Skeletal muscle tissue (tissue), 4 donors: ENCODE results near the gene PALM2AKAP2. TPM values are rescaled to one million over a fixed set of nuclear protein-coding genes. Genes with fewer than 3 reads are reported as not detected.
"Not testable (repeated sequence)": the region's sequence is repeated elsewhere in the genome, so short reads cannot be mapped to it uniquely, and the experiment has no call there.

Experiments
- H3K27ac ChIP-seq: one replicate; pipeline ENCODE4 v1.7.0; 2013; ENCODE audit warnings: mild to moderate bottlenecking, low read depth, low read length, inconsistent platforms
- H3K27me3 ChIP-seq, 3 donors: one replicate each; pipeline ENCODE4 v1.7.0; 2013; ENCODE audit warnings: low read length in 3 of 3; ENCODE audit not compliant: control insufficient read depth in 3 of 3, insufficient read depth in 3 of 3
- H3K36me3 ChIP-seq, 3 donors: one replicate each; pipeline ENCODE4 v1.7.0; 2013; ENCODE audit warnings: low read length in 3 of 3; ENCODE audit not compliant: control insufficient read depth in 3 of 3, insufficient read depth in 3 of 3
- H3K4me1 ChIP-seq, 3 donors: one replicate each; pipeline ENCODE4 v1.7.0; 2013; ENCODE audit warnings: low read length in 3 of 3, mild to moderate bottlenecking in 3 of 3; ENCODE audit not compliant: control insufficient read depth in 3 of 3, insufficient read depth in 3 of 3
- H3K4me3 ChIP-seq, 3 donors: one replicate each; pipeline ENCODE4 v1.7.0; 2013; ENCODE audit warnings: low read length in 3 of 3
- H3K9ac ChIP-seq, 3 donors: one replicate each; pipeline ENCODE4 v1.7.0; 2013; ENCODE audit warnings: low read length in 3 of 3, mild to moderate bottlenecking in 3 of 3, moderate library complexity in 2 of 3, low read depth in 1 of 3
- H3K9me3 ChIP-seq, 3 donors: one replicate each; pipeline ENCODE4 v1.7.0; 2013; ENCODE audit warnings: low read length in 3 of 3; ENCODE audit not compliant: control insufficient read depth in 3 of 3
- total RNA-seq: library from RNA; depleted of rRNA; stranded (reverse); fragments of >200 nt; gene quantifications from one replicate; pipeline ENCODE4 v1.2.3, GENCODE V29; 2014
- donor health status: Osteomylitis.

Gene PALM2AKAP2
- total RNA-seq, 1 donor from 2014 or later: 24.0 TPM

GRCh38 chr9:109813303-109813702, 33.3 kb downstream of the PALM2AKAP2 start:
- Histone ChIP-seq H3K4me1 (peaks cover 3 to 12% (median 4%) of the 10 kb centered on the region in 3 donors), H3K27ac (no peak overlapping the region), H3K9me3 (no peaks in the 10 kb centered on the region), H3K27me3 (no peaks in the 10 kb centered on the region), H3K9ac (no peak overlapping the region), H3K36me3 (no peaks in the 10 kb centered on the region), H3K4me3 (no peak overlapping the region)

- H3K9ac ChIP-seq: no peak overlapping the region
- no peak overlapping the region for H3K4me3 ChIP-seq
- H3K4me1 ChIP-seq: peaks cover 3 to 16% (median 4%) of the 10 kb centered on the region in 3 donors
- no peak overlapping the region for H3K27ac ChIP-seq
- H3K9me3 ChIP-seq: no peaks in the 10 kb centered on the region
- H3K27me3 ChIP-seq: no peaks in the 10 kb centered on the region
- H3K36me3 ChIP-seq: no peaks in the 10 kb centered on the region
Observed at GRCh38 chr9:109813829-109814228, 33.8 kb downstream of the PALM2AKAP2 start.

- Histone ChIP-seq H3K36me3 (no peaks in the 10 kb centered on the region), H3K4me3 (no peak overlapping the region), H3K27ac (no peak overlapping the region), H3K9me3 (no peaks in the 10 kb centered on the region), H3K4me1 (peaks cover 3 to 16% (median 4%) of the 10 kb centered on the region in 3 donors), H3K9ac (no peak overlapping the region), H3K27me3 (no peaks in the 10 kb centered on the region)
Observed at GRCh38 chr9:109815366-109815947, 35.5 kb downstream of the PALM2AKAP2 start.

- Histone ChIP-seq H3K27me3 (no peaks in the 10 kb centered on the region), H3K27ac (peak overlapping the region; percentile 59), H3K4me3 (no peak overlapping the region), H3K4me1 (peaks cover 3 to 16% (median 4%) of the 10 kb centered on the region in 3 donors), H3K9ac (no peak overlapping the region), H3K36me3 (no peaks in the 10 kb centered on the region), H3K9me3 (no peaks in the 10 kb centered on the region)
Observed at GRCh38 chr9:109816490-109816889, 36.5 kb downstream of the PALM2AKAP2 start.

- Histone ChIP-seq H3K36me3 (no peaks in the 10 kb centered on the region), H3K4me3 (no peak overlapping the region), H3K27me3 (no peaks in the 10 kb centered on the region), H3K4me1 (peaks cover 3 to 16% (median 4%) of the 10 kb centered on the region in 3 donors), H3K9me3 (no peaks in the 10 kb centered on the region), H3K27ac (peak overlapping the region; percentile 59), H3K9ac (no peak overlapping the region)
Observed at GRCh38 chr9:109817146-109817845, 37.3 kb downstream of the PALM2AKAP2 start.

GRCh38 chr9:109817846-109818472, 38.0 kb downstream of the PALM2AKAP2 start:
- Histone ChIP-seq H3K4me3 (no peak overlapping the region), H3K4me1 (peaks cover 3 to 16% (median 4%) of the 10 kb centered on the region in 3 donors), H3K9ac (no peak overlapping the region), H3K36me3 (no peaks in the 10 kb centered on the region), H3K27me3 (no peaks in the 10 kb centered on the region), H3K9me3 (no peaks in the 10 kb centered on the region), H3K27ac (peak overlapping the region; percentile 59)

GRCh38 chr9:109821711-109822110, 41.7 kb downstream of the PALM2AKAP2 start:
- Histone ChIP-seq H3K9ac (no peak overlapping the region), H3K36me3 (no peaks in the 10 kb centered on the region), H3K27me3 (no peaks in the 10 kb centered on the region), H3K4me1 (peaks cover 0 to 8% (median 3%) of the 10 kb centered on the region in 3 donors), H3K27ac (no peak overlapping the region), H3K4me3 (no peak overlapping the region), H3K9me3 (no peaks in the 10 kb centered on the region)

- not testable (repeated sequence) for H3K9ac ChIP-seq
Observed at GRCh38 chr9:109825383-109825782, 45.4 kb downstream of the PALM2AKAP2 start.

GRCh38 chr9:109826559-109826958, 46.6 kb downstream of the PALM2AKAP2 start:
- Histone ChIP-seq H3K4me3 (no peak overlapping the region), H3K36me3 (no peaks in the 10 kb centered on the region), H3K27me3 (no peaks in the 10 kb centered on the region), H3K27ac (no peak overlapping the region), H3K4me1 (no peaks in the 10 kb centered on the region), H3K9ac (no peak overlapping the region), H3K9me3 (no peaks in the 10 kb centered on the region)

More at GRCh38 chr9:109825383-109825782, 45.4 kb downstream of the PALM2AKAP2 start:
- H3K4me1 ChIP-seq, H3K36me3 ChIP-seq, H3K27me3 ChIP-seq, H3K4me3 ChIP-seq, H3K9me3 ChIP-seq, H3K27ac ChIP-seq: not testable (repeated sequence)

- no peak overlapping the region for H3K27ac ChIP-seq
- H3K36me3 ChIP-seq: no peaks in the 10 kb centered on the region
- H3K4me1 ChIP-seq: peaks cover 0 to 6% (median 0%) of the 10 kb centered on the region in 3 donors
- no peak overlapping the region for H3K9ac ChIP-seq
- H3K9me3 ChIP-seq: no peaks in the 10 kb centered on the region
- no peak overlapping the region for H3K4me3 ChIP-seq
- H3K27me3 ChIP-seq: no peaks in the 10 kb centered on the region
Observed at GRCh38 chr9:109828254-109828653, 48.3 kb downstream of the PALM2AKAP2 start.
